Measurements from ENCODE around the gene GALR2.

GRCh38 chr17:76092526-76093413 is 18.2 kb downstream of the GALR2 start:
- TF ChIP-seq POLR2A (IDR thresholded peaks at IDR 0.05) (no peak), CTCF (IDR thresholded peaks at IDR 0.05) (no peak)

All from breast epithelium (tissue), 3 donors.